OCI-LY7 (cell line): ENCODE data around the gene C3. TPM values are rescaled to one million over a fixed set of nuclear protein-coding genes. Genes with fewer than 3 reads are reported as not detected.
"Not testable (repeated sequence)": the region's sequence is repeated elsewhere in the genome, so short reads cannot be mapped to it uniquely, and the experiment has no call there.

Source experiments
- BruUV-seq: library from RNA; stranded (reverse); fragments of 400-500 nt; replicated peaks from 2 replicates; lab custom pipeline; 2021; lab: Mats Ljungman, UMichigan
- CTCF ChIA-PET: fragments of 300-600 bp; sonication (Branson Sonifier 250); formaldehyde crosslinking; loops from one replicate; lab custom pipeline; 2022; ENCODE audit warnings: antibody characterized with exemption; ENCODE audit not compliant: unreplicated experiment; lab: Charles Lee
- POLR2A ChIA-PET: fragments of 300-600 bp; sonication (Branson Sonifier 250); formaldehyde crosslinking; loops from one replicate; lab custom pipeline; 2022; ENCODE audit warnings: antibody characterized with exemption; lab: Charles Lee
- DNase-seq: peaks from one replicate; pipeline ENCODE4 v3.0.0-alpha.2; 2015; ENCODE audit warnings: low spot score
- H2AFZ ChIP-seq: fragments of 200-600 bp; sonication (generic), shearing (Covaris generic); 2 replicates; pipeline ENCODE4 v1.6.1; 2014; ENCODE audit warnings: mild to moderate bottlenecking, antibody characterized with exemption, low read length, moderate library complexity
- H3K27ac ChIP-seq: fragments of 200-600 bp; sonication (generic); 2 replicates; pipeline ENCODE4 v1.5.1; 2014; ENCODE audit warnings: mixed run types, low read depth, mild to moderate bottlenecking, moderate library complexity, low read length, inconsistent platforms; ENCODE audit not compliant: poor library complexity, severe bottlenecking
- H3K36me3 ChIP-seq: fragments of 200-600 bp; sonication (generic); 2 replicates; pipeline ENCODE4 v1.6.1; 2014; ENCODE audit warnings: mild to moderate bottlenecking, antibody characterized with exemption, low read length, moderate library complexity, mixed read lengths; ENCODE audit not compliant: insufficient read depth
- H3K4me1 ChIP-seq: fragments of 200-600 bp; sonication (generic); 2 replicates; pipeline ENCODE4 v1.5.1; 2014; ENCODE audit warnings: mild to moderate bottlenecking, low read length; ENCODE audit not compliant: insufficient read depth, poor library complexity, severe bottlenecking
- H3K4me2 ChIP-seq: fragments of 200-600 bp; sonication (generic); 2 replicates; pipeline ENCODE4 v1.6.1; 2014; ENCODE audit warnings: mild to moderate bottlenecking, low read length
- H3K4me3 ChIP-seq: fragments of 200-600 bp; sonication (generic); 2 replicates; pipeline ENCODE4 v1.5.1; 2014; ENCODE audit warnings: mild to moderate bottlenecking, low read depth, low read length; ENCODE audit not compliant: poor library complexity, severe bottlenecking
- H3K79me2 ChIP-seq: fragments of 200-600 bp; sonication (generic); 2 replicates; pipeline ENCODE4 v1.6.1; 2016; ENCODE audit warnings: low read depth, mild to moderate bottlenecking, low read length, moderate library complexity, mixed read lengths; ENCODE audit not compliant: insufficient read depth
- H3K9me2 ChIP-seq: fragments of 200-600 bp; sonication (generic); 2 replicates; pipeline ENCODE4 v1.6.1; 2016; ENCODE audit warnings: mild to moderate bottlenecking, low read length, mixed read lengths; ENCODE audit not compliant: insufficient read depth
- H3K9me3 ChIP-seq: fragments of 200-600 bp; sonication (generic); 2 replicates; pipeline ENCODE4 v1.6.1; 2014; ENCODE audit warnings: mild to moderate bottlenecking, mixed run types, low read length, mixed read lengths
- H4K20me1 ChIP-seq: fragments of 200-600 bp; sonication (generic); 2 replicates; pipeline ENCODE4 v1.6.1; 2014; ENCODE audit warnings: mild to moderate bottlenecking, antibody characterized with exemption, low read length, moderate library complexity, mixed read lengths; ENCODE audit not compliant: insufficient read depth
- EZH2phosphoT487 ChIP-seq: fragments of 200-600 bp; sonication (generic); IDR thresholded peaks from 2 replicates; pipeline ENCODE4 v1.6.1; 2018; ENCODE audit warnings: low read depth, borderline replicate concordance, mild to moderate bottlenecking, mixed run types, antibody characterized with exemption, low read length, moderate library complexity, mixed read lengths
- intact Hi-C: fragments of 100-400 bp; cut with micrococcal nuclease; formaldehyde crosslinking; loops from one replicate; pipeline ENCODE4 v1.10.0; 2022; ENCODE audit not compliant: unreplicated experiment
- total RNA-seq, 2 experiments: library from RNA; depleted of rRNA in 1 of 2; stranded (reverse); fragments of >200 nt in 1 of 2; shearing (Covaris generic) in 1 of 2; gene quantifications; 2 replicates each; pipeline ENCODE4 v1.2.3, GENCODE V29; 2014 to 2022
- TF ChIP-seq, protein P1 (sequence below): fragments of 200-600 bp; sonication (generic); conservative IDR thresholded peaks from 2 replicates; pipeline ENCODE4 v1.5.1; 2014; ENCODE audit warnings: mild to moderate bottlenecking, antibody characterized with exemption, low read length, moderate library complexity, mixed read lengths

The C3 gene
- total RNA-seq, 2 experiments from 2014 or later = 0.13 TPM; not detected in 1

DNA sequence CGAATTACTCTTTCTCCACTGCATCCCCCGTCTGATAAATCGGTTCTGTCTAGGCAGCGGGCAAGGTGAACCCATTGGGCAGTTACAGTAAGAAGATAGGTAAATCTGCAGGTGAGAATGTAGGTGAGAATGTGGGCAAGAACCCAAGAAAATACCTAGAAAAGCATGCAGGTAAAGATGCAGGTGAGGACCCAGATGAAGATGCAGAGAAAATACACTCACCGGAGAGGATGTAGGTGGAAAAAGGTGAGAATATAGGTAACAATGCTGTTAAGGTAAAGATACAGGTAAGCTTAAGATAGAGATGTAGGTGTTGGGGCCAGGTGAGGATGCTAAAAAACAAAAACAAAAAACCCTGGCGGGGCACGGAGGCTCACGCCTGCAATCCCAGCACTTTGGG, 44.2 kb downstream of the C3 start:
- no peak for TF ChIP-seq EZH2phosphoT487
- TF ChIP-seq, protein P1, sequence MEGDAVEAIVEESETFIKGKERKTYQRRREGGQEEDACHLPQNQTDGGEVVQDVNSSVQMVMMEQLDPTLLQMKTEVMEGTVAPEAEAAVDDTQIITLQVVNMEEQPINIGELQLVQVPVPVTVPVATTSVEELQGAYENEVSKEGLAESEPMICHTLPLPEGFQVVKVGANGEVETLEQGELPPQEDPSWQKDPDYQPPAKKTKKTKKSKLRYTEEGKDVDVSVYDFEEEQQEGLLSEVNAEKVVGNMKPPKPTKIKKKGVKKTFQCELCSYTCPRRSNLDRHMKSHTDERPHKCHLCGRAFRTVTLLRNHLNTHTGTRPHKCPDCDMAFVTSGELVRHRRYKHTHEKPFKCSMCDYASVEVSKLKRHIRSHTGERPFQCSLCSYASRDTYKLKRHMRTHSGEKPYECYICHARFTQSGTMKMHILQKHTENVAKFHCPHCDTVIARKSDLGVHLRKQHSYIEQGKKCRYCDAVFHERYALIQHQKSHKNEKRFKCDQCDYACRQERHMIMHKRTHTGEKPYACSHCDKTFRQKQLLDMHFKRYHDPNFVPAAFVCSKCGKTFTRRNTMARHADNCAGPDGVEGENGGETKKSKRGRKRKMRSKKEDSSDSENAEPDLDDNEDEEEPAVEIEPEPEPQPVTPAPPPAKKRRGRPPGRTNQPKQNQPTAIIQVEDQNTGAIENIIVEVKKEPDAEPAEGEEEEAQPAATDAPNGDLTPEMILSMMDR = no peak
- H3K4me2 ChIP-seq = no peak overlapping the region
- POLR2A ChIA-PET = no interaction called here
- H3K4me3 ChIP-seq = no peak overlapping the region
- no peaks in the 10 kb centered on the region for H3K9me3 ChIP-seq
- H3K27ac ChIP-seq = no peak overlapping the region
- intact Hi-C loops = no loop called here
- H3K4me1 ChIP-seq = peaks cover 10% of the 10 kb centered on the region
- no peak overlapping the region for H2AFZ ChIP-seq
- no peaks in the 10 kb centered on the region for H4K20me1 ChIP-seq
- CTCF ChIA-PET = no interaction called here
- no peaks in the 10 kb centered on the region for H3K79me2 ChIP-seq
- DNase-seq = no peak
- BruUV-seq = no TSS peak
- no peaks in the 10 kb centered on the region for H3K36me3 ChIP-seq
- H3K9me2 ChIP-seq = no peaks in the 10 kb centered on the region

DNA sequence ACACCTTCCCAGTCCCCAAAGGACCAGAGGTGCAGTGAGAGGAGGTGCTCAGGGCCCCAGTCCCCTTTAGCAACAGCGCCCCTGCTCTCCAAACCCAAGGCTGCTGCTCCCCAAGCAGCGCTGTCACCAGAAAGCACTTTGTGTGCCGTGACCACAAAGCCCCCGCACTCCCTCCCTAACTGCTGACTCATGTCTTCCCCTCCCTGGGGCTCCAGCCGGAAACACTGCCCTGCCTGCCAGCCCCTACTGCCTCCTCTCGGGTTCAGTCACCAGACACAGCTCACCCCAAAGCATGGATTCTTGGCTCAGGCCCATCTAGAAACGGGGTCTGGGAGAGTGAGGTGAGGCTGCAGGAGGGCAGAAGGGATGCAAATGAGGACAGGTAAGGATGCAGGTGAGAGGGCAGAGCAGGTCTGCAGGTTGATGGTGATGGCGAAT, 45.6 kb downstream of the C3 start:
- Histone ChIP-seq H2AFZ (no peak overlapping the region), H3K4me2 (peak overlapping the region; percentile 40), H3K4me1 (peaks cover 23% of the 10 kb centered on the region), H3K9me3 (no peaks in the 10 kb centered on the region), H3K79me2 (no peaks in the 10 kb centered on the region), H4K20me1 (no peaks in the 10 kb centered on the region), H3K27ac (no peak overlapping the region), H3K9me2 (no peaks in the 10 kb centered on the region), H3K36me3 (no peaks in the 10 kb centered on the region), H3K4me3 (no peak overlapping the region)
- no TSS peak for BruUV-seq
- POLR2A ChIA-PET = no interaction called here
- TF ChIP-seq, protein P1 = 0 out of 2 replicates have a peak, but pooled peaks have one; percentile 27
- no peak for TF ChIP-seq EZH2phosphoT487
- CTCF ChIA-PET = no interaction called here
- peak; percentile 58 for DNase-seq
- intact Hi-C loops = no loop called here

DNA sequence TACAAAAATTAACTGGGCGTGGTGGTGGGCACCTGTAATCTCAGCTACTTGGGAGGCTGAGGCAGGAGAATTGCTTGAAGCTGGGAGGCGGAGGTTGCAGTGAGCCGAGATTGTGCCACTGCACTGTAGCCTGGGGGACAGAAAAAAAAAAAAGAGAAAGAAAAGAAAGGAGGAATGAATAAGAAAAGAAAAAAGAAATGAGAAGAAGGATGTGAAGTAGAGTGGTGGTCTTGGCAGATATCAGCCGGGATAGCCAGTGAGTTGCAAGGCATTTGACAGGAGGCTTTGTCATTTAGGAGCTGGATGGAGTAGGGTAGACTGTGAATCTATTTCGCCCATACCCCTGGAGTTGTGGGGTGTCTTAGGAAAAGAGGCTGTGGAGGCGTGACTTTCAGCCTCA, 46.0 kb downstream of the C3 start:
- not testable (repeated sequence) for BruUV-seq, H3K27ac ChIP-seq

More for the DNA sequence above, 46.0 kb downstream of the C3 start:
- H3K79me2 ChIP-seq, H3K9me3 ChIP-seq, H3K36me3 ChIP-seq, H4K20me1 ChIP-seq, H3K4me3 ChIP-seq, H3K9me2 ChIP-seq, H2AFZ ChIP-seq, CTCF ChIA-PET, intact Hi-C loops, POLR2A ChIA-PET, DNase-seq: not testable (repeated sequence)
- Histone ChIP-seq H3K4me1 (peaks cover 26% of the 10 kb centered on the region), H3K4me2 (peak overlapping the region; percentile 40)
